Endodermal cell (in vitro differentiated cells): ENCODE data around the gene ABLIM2. TPM values are rescaled to one million over a fixed set of nuclear protein-coding genes. Genes with fewer than 3 reads are reported as not detected.

Experiments used
- DNase-seq: peaks from one replicate; pipeline ENCODE4 v3.0.0-alpha.2; 2017
- H3K27ac ChIP-seq: 2 replicates; pipeline ENCODE4 v1.5.1; 2013; ENCODE audit warnings: mild to moderate bottlenecking, low read depth, low read length, moderate library complexity
- H3K27me3 ChIP-seq: 2 replicates; pipeline ENCODE4 v1.6.1; 2013; ENCODE audit warnings: mild to moderate bottlenecking, low read length, moderate library complexity; ENCODE audit not compliant: insufficient read depth, control insufficient read depth, poor library complexity, severe bottlenecking
- H3K36me3 ChIP-seq: 2 replicates; pipeline ENCODE4 v1.7.0; 2013; ENCODE audit warnings: mild to moderate bottlenecking, low read length, moderate library complexity; ENCODE audit not compliant: control insufficient read depth, insufficient read depth
- H3K4me1 ChIP-seq: one replicate; pipeline ENCODE4 v1.7.0; 2013; ENCODE audit warnings: low read length; ENCODE audit not compliant: control insufficient read depth, insufficient read depth
- H3K4me3 ChIP-seq: 2 replicates; pipeline ENCODE4 v1.5.1; 2013; ENCODE audit warnings: mild to moderate bottlenecking, low read length, moderate library complexity
- H3K9ac ChIP-seq: 2 replicates; pipeline ENCODE4 v1.6.1; 2013; ENCODE audit warnings: mild to moderate bottlenecking, low read length, moderate library complexity; ENCODE audit not compliant: poor library complexity, severe bottlenecking; ENCODE audit errors: extremely low read depth
- H3K9me3 ChIP-seq: 2 replicates; pipeline ENCODE4 v1.6.1; 2013; ENCODE audit warnings: mild to moderate bottlenecking, low read length, moderate library complexity; ENCODE audit not compliant: control insufficient read depth
- H3K27ac Mint-ChIP-seq: 2 replicates; pipeline ENCODE4 v1.8.0; 2020; ENCODE audit warnings: mixed read lengths
- H3K27me3 Mint-ChIP-seq: 2 replicates; pipeline ENCODE4 v1.8.0; 2021; ENCODE audit warnings: mild to moderate bottlenecking, mixed read lengths; ENCODE audit not compliant: insufficient read depth
- H3K36me3 Mint-ChIP-seq: 2 replicates; pipeline ENCODE4 v1.8.0; 2020; ENCODE audit warnings: low read depth, mixed read lengths
- H3K4me1 Mint-ChIP-seq: 2 replicates; pipeline ENCODE4 v1.8.0; 2020; ENCODE audit warnings: mixed read lengths
- H3K4me3 Mint-ChIP-seq: 2 replicates; pipeline ENCODE4 v1.8.0; 2020; ENCODE audit warnings: mild to moderate bottlenecking, moderate library complexity, mixed read lengths
- H3K9me3 Mint-ChIP-seq: 2 replicates; pipeline ENCODE4 v1.8.0; 2020; ENCODE audit warnings: mild to moderate bottlenecking, mixed read lengths
- WGBS, 2 experiments: methylation state at CpG; one replicate each; pipeline versions ENCODE4 v1.1.5 to v1.1.7; 2013; ENCODE audit warnings: missing lambda C conversion rate in 2 of 2, mixed read lengths in 1 of 2; ENCODE audit not compliant: insufficient coverage in 1 of 2, insufficient read length in 1 of 2; 5-methylcytosine and 5-hydroxymethylcytosine counted together
- total RNA-seq, 2 donors: library from RNA; stranded (reverse); fragmentation: NEBNext Ultra II Directional in 1 of 2; extraction: Animal tissue kit (Norgen Biotek cat#: 25700) in 1 of 2; gene quantifications; 2 replicates in 1 of 2; 3 replicates in 1 of 2; pipeline ENCODE4 v1.2.1, GENCODE V29; 2021
- TF ChIP-seq, protein P1 (sequence below): fragments of 200-600 bp; sonication (generic); conservative IDR thresholded peaks from 2 replicates; pipeline ENCODE4 v1.5.0; 2021; ENCODE audit warnings: antibody characterized with exemption, mild to moderate bottlenecking

ABLIM2 gene
- total RNA-seq, 2 donors from 2014 or later, result 0.35 to 1.6 TPM

DNA sequence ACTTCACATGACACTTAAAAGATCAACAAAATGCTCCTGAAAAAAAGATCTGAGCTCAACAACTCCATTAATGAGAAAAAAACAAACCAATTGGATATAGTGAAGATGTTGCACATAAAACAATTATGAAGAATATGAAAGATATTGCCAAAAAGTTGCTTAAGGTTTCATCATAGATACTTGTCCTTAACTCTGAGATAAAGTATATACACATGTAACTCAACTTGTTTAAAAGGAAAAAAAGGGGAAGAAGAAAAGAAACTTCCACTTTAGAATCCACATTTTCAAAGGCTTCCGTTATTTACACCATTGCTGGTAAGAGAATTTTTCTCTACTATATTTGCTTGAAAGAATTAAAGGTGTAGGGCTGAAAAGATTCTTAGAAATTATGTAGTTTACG is 221.6 kb downstream of the ABLIM2 start:
- Mint-ChIP-seq H3K4me1 (peaks cover 25% of the 10 kb centered on the region), H3K36me3 (peaks cover 15% of the 10 kb centered on the region), H3K27me3 (no peaks in the 10 kb centered on the region), H3K4me3 (no peak overlapping the region), H3K9me3 (no peaks in the 10 kb centered on the region), H3K27ac (no peak overlapping the region)
- Histone ChIP-seq H3K4me1 (no peaks in the 10 kb centered on the region), H3K27me3 (no peaks in the 10 kb centered on the region), H3K27ac (no peak overlapping the region), H3K36me3 (peaks cover 6% of the 10 kb centered on the region), H3K9me3 (no peaks in the 10 kb centered on the region), H3K4me3 (no peak overlapping the region), H3K9ac (no peak overlapping the region)
- DNase-seq, result no peak
- 95 to 100% methylated on average over 1 to 2 of the region's 2 CpGs for WGBS, 2 experiments
- TF ChIP-seq, protein P1, sequence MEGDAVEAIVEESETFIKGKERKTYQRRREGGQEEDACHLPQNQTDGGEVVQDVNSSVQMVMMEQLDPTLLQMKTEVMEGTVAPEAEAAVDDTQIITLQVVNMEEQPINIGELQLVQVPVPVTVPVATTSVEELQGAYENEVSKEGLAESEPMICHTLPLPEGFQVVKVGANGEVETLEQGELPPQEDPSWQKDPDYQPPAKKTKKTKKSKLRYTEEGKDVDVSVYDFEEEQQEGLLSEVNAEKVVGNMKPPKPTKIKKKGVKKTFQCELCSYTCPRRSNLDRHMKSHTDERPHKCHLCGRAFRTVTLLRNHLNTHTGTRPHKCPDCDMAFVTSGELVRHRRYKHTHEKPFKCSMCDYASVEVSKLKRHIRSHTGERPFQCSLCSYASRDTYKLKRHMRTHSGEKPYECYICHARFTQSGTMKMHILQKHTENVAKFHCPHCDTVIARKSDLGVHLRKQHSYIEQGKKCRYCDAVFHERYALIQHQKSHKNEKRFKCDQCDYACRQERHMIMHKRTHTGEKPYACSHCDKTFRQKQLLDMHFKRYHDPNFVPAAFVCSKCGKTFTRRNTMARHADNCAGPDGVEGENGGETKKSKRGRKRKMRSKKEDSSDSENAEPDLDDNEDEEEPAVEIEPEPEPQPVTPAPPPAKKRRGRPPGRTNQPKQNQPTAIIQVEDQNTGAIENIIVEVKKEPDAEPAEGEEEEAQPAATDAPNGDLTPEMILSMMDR, result no peak

DNA sequence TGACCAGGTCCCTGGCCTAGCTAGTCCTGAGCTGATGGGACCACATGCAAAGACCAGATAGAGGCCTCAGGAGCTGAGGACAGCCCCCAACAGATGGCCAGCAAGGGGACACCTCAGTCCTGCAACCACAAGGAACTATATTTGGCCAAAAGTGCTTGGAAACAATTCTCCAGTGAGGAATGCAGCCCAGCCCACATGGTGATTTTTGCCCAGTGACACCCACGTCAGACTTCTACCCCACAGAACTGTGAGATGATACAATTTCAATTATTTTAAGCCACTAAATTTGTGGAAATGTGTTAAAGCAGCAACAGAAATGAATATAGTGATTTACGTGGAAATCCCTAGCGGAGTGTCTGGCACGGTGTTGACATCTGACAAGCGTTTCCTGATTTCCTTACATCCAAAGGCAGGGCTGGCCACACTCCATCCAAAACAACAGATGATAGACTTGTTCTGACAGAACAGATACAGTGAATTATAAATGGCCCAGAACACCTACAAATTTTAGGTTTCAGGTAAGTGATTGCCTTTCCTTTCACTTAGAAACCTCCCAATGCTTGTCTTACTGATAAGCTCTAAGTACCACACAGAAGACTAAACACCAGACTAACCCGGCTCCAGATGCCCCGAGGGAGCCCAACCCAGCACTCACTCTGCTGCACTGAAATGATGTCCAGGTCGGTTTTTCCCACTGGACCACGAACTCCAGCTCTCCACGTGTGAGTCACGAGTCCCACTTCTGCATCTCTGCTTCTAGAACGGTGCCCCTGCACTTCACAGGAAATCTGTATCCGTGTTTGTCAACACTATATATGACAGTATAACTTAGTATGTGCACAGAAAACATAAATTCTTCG is 224.7 kb downstream of the ABLIM2 start:
- Histone ChIP-seq H3K36me3 (peaks cover 6% of the 10 kb centered on the region), H3K4me1 (no peaks in the 10 kb centered on the region), H3K4me3 (no peak overlapping the region), H3K27me3 (no peaks in the 10 kb centered on the region), H3K9me3 (no peaks in the 10 kb centered on the region), H3K27ac (no peak overlapping the region), H3K9ac (no peak overlapping the region)
- peaks cover 28% of the 10 kb centered on the region for H3K4me1 Mint-ChIP-seq
- peaks cover 15% of the 10 kb centered on the region for H3K36me3 Mint-ChIP-seq
- no peaks in the 10 kb centered on the region for H3K9me3 Mint-ChIP-seq
- WGBS, 2 experiments, result 88 to 92% methylated on average over 8 to 14 of the region's 14 CpGs
- H3K27me3 Mint-ChIP-seq, result no peaks in the 10 kb centered on the region
- no peak overlapping the region for H3K27ac Mint-ChIP-seq
- no peak overlapping the region for H3K4me3 Mint-ChIP-seq
- no peak for DNase-seq
- TF ChIP-seq, protein P1, result no peak

DNA sequence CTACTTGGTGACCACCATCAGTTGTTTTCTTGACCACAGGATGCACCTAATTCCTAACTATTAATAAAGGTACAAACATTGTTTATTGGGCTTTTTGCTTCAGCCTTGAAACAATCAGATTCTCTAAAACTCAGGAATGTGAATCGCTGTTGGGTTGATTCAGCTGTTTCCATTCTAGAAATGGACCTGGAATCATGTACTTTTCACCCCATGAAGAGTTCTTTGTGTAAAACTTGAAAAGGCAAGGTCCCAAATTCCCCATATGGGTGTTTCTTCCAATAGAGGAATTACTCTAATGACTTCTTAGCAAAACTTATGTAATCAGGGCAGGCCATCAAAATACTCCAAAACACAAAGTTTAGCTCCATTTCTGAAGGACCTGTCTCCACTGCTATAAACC is 226.3 kb downstream of the ABLIM2 start:
- H3K4me1 Mint-ChIP-seq, result peaks cover 19% of the 10 kb centered on the region
- no peaks in the 10 kb centered on the region for H3K9me3 Mint-ChIP-seq
- 94 to 100% methylated on average over 1 of the region's 1 CpG for WGBS, 2 experiments

More for the DNA sequence above, 226.3 kb downstream of the ABLIM2 start:
- peaks cover 6% of the 10 kb centered on the region for H3K36me3 ChIP-seq
- no peak overlapping the region for H3K4me3 ChIP-seq
- Mint-ChIP-seq H3K36me3 (peaks cover 15% of the 10 kb centered on the region), H3K27me3 (no peaks in the 10 kb centered on the region), H3K27ac (no peak overlapping the region), H3K4me3 (no peak overlapping the region)
- no peaks in the 10 kb centered on the region for H3K27me3 ChIP-seq
- TF ChIP-seq, protein P1, result no peak
- no peaks in the 10 kb centered on the region for H3K4me1 ChIP-seq
- H3K9me3 ChIP-seq, result no peaks in the 10 kb centered on the region
- no peak for DNase-seq
- H3K27ac ChIP-seq, result no peak overlapping the region
- H3K9ac ChIP-seq, result no peak overlapping the region
